IMR-90 (cell line): ENCODE measurements around the gene REPS1. TPM values are rescaled to one million over a fixed set of nuclear protein-coding genes. Genes with fewer than 3 reads are reported as not detected.

ENCODE experiments used
- ATAC-seq: fragments of 200-7000 bp; cut with Tn5 transposase; 2 replicates; pipeline ENCODE4 v1.9.1; 2020; ENCODE audit warnings: low read depth, mild to moderate bottlenecking, moderate library complexity
- BruUV-seq: library from RNA; stranded (reverse); fragments of 400-500 nt; replicated peaks from 2 replicates; lab custom pipeline; 2021; lab: Mats Ljungman, UMichigan
- CTCF ChIA-PET: fragments of 300-600 bp; formaldehyde crosslinking; extraction: SDS; loops from one replicate; lab custom pipeline; 2021; ENCODE audit warnings: antibody characterized with exemption; lab: Yijun Ruan, JAX
- POLR2A ChIA-PET: fragments of 300-600 bp; sonication (Branson Sonifier 250); formaldehyde crosslinking; loops from one replicate; lab custom pipeline; 2022; ENCODE audit warnings: antibody characterized with exemption; ENCODE audit not compliant: unreplicated experiment; lab: Charles Lee
- DNase-seq: peaks from one replicate; pipeline ENCODE4 v3.0.0; 2013
- H2AFZ ChIP-seq: replicated peaks from 2 replicates; pipeline ENCODE3; 2013; ENCODE audit warnings: low read length, mild to moderate bottlenecking; ENCODE audit not compliant: poor library complexity
- H2AK5ac ChIP-seq: 2 replicates; pipeline ENCODE4 v1.6.1; 2013; ENCODE audit warnings: low read depth, low read length, inconsistent platforms
- H2AK9ac ChIP-seq: replicated peaks from 2 replicates; pipeline ENCODE3; 2013; ENCODE audit warnings: mild to moderate bottlenecking, low read depth, low read length, moderate library complexity; ENCODE audit not compliant: poor library complexity
- H2BK120ac ChIP-seq: 2 replicates; pipeline ENCODE4 v1.6.1; 2013; ENCODE audit warnings: low read depth, low read length, inconsistent platforms
- H2BK15ac ChIP-seq: 3 replicates; pipeline ENCODE4 v1.6.1; 2013; ENCODE audit warnings: low read depth, low read length, inconsistent platforms
- H2BK20ac ChIP-seq: 2 replicates; pipeline ENCODE4 v1.6.1; 2013; ENCODE audit warnings: low read depth, mild to moderate bottlenecking, inconsistent platforms, low read length, moderate library complexity
- H2BK5ac ChIP-seq: 2 replicates; pipeline ENCODE4 v1.6.1; 2013; ENCODE audit warnings: mild to moderate bottlenecking, low read depth, low read length, inconsistent platforms; ENCODE audit not compliant: poor library complexity, severe bottlenecking
- H3K14ac ChIP-seq: replicated peaks from 2 replicates; pipeline ENCODE4 v1.6.1; 2013; ENCODE audit warnings: low read depth, low read length, inconsistent platforms
- H3K18ac ChIP-seq: 2 replicates; pipeline ENCODE4 v1.6.1; 2013; ENCODE audit warnings: low read depth, low read length, control low read depth
- H3K23ac ChIP-seq: 2 replicates; pipeline ENCODE4 v1.6.1; 2013; ENCODE audit warnings: low read depth, low read length, inconsistent platforms
- H3K27ac ChIP-seq: 2 replicates; pipeline ENCODE4 v1.5.1; 2013; ENCODE audit warnings: mild to moderate bottlenecking, control low read depth, low read length; ENCODE audit not compliant: insufficient read depth
- H3K27me3 ChIP-seq: 2 replicates; pipeline ENCODE4 v1.6.1; 2013; ENCODE audit warnings: low read length; ENCODE audit not compliant: control insufficient read depth, insufficient read depth
- H3K36me3 ChIP-seq: 2 replicates; pipeline ENCODE4 v1.6.1; 2013; ENCODE audit warnings: low read length, mixed read lengths; ENCODE audit not compliant: control insufficient read depth, insufficient read depth
- H3K4ac ChIP-seq: 2 replicates; pipeline ENCODE4 v1.6.1; 2013; ENCODE audit warnings: low read depth, low read length, inconsistent platforms
- H3K4me1 ChIP-seq: 2 replicates; pipeline ENCODE4 v1.6.1; 2013; ENCODE audit warnings: low read length, mixed read lengths; ENCODE audit not compliant: control insufficient read depth, insufficient read depth
- H3K4me2 ChIP-seq: 2 replicates; pipeline ENCODE4 v1.6.1; 2013; ENCODE audit warnings: low read depth, mild to moderate bottlenecking, control low read depth, low read length, moderate library complexity
- H3K4me3 ChIP-seq: 2 replicates; pipeline ENCODE4 v1.5.1; 2013; ENCODE audit warnings: low read depth, mild to moderate bottlenecking, control low read depth, low read length, moderate library complexity; ENCODE audit not compliant: insufficient read depth
- H3K56ac ChIP-seq: 2 replicates; pipeline ENCODE4 v1.6.1; 2013; ENCODE audit warnings: low read length, inconsistent platforms; ENCODE audit not compliant: insufficient read depth; ENCODE audit errors: extremely low read depth
- H3K79me1 ChIP-seq, 2 experiments: 2 replicates each; pipeline ENCODE4 v1.6.1; 2013; ENCODE audit warnings: low read length in 2 of 2, inconsistent platforms in 1 of 2, low read depth in 1 of 2
- H3K9ac ChIP-seq: 2 replicates; pipeline ENCODE4 v1.6.1; 2013; ENCODE audit warnings: low read depth, low read length, control low read depth
- H3K9me1 ChIP-seq: 2 replicates; pipeline ENCODE4 v1.6.1; 2013; ENCODE audit warnings: low read length, inconsistent platforms; ENCODE audit not compliant: insufficient read depth
- H3K9me3 ChIP-seq: 2 replicates; pipeline ENCODE4 v1.6.1; 2013; ENCODE audit warnings: low read length; ENCODE audit not compliant: control insufficient read depth, insufficient read depth
- H4K20me1 ChIP-seq: 2 replicates; pipeline ENCODE4 v1.6.1; 2013; ENCODE audit warnings: low read length, inconsistent platforms; ENCODE audit not compliant: insufficient read depth
- H4K5ac ChIP-seq: 2 replicates; pipeline ENCODE4 v1.6.1; 2013; ENCODE audit warnings: mild to moderate bottlenecking, low read depth, low read length, control low read depth
- H4K8ac ChIP-seq, 2 experiments: 2 replicates each; pipeline ENCODE4 v1.6.1; 2013; ENCODE audit warnings: low read depth in 2 of 2, low read length in 2 of 2, control low read depth in 1 of 2, inconsistent platforms in 1 of 2
- H4K91ac ChIP-seq: 2 replicates; pipeline ENCODE4 v1.6.1; 2013; ENCODE audit warnings: low read depth, low read length, inconsistent platforms; ENCODE audit not compliant: insufficient read depth
- MAFK ChIP-seq: IDR thresholded peaks from 2 replicates; pipeline ENCODE4 v1.6.1; 2012; ENCODE audit warnings: low read depth, low read length, improper control_type of control experiment
- MXI1 ChIP-seq: IDR thresholded peaks from 2 replicates; pipeline ENCODE4 v1.6.1; 2012; ENCODE audit warnings: low read depth, mild to moderate bottlenecking, low read length, moderate library complexity, borderline replicate concordance
- NFE2L2 ChIP-seq: fragments of 150-350 bp; IDR thresholded peaks from 2 replicates; pipeline ENCODE4 v1.6.1; 2016; ENCODE audit warnings: low read depth, mild to moderate bottlenecking, low read length
- WGBS, 2 experiments: methylation state at CpG; one replicate each; pipeline versions ENCODE4 v1.1.5 to v1.1.7; 2013; ENCODE audit warnings: missing lambda C conversion rate in 2 of 2; ENCODE audit not compliant: insufficient read length in 1 of 2; ENCODE audit errors: extremely low coverage in 2 of 2; 5-methylcytosine and 5-hydroxymethylcytosine counted together
- dilution Hi-C: fragments of 300-500 bp; cut with HindIII; formaldehyde crosslinking; loops from one replicate; pipeline ENCODE4 v1.14.3; 2018; ENCODE audit warnings: low sequenced_read_pairs; ENCODE audit not compliant: unreplicated experiment
- in situ Hi-C: fragments of 300-500 bp; cut with MboI; formaldehyde crosslinking; loops from 3 replicates; pipeline ENCODE4 v1.14.3; 2019; ENCODE audit warnings: low sequenced_read_pairs, inconsistent platforms, mixed read lengths
- intact Hi-C: fragments of 100-400 bp; cut with micrococcal nuclease; formaldehyde crosslinking; loops from 2 replicates; pipeline ENCODE4 v1.10.0; 2022
- polyA plus RNA-seq, 3 experiments: library from polyadenylated mRNA; depleted of rRNA; stranded (reverse); fragments of >200 nt; gene quantifications; 2 replicates each; pipeline ENCODE4 v1.2.3, GENCODE V29; 2012; ENCODE audit warnings: low replicate concordance in 1 of 3
- total RNA-seq: library from RNA; depleted of rRNA; stranded (reverse); fragments of >200 nt; gene quantifications from 2 replicates; pipeline ENCODE4 v1.2.3, GENCODE V29; 2012

Gene REPS1
- total and polyA plus RNA-seq, 2 of the 4 experiments (the other 2 are of a cell fraction): 21.9 to 24.2 TPM

DNA sequence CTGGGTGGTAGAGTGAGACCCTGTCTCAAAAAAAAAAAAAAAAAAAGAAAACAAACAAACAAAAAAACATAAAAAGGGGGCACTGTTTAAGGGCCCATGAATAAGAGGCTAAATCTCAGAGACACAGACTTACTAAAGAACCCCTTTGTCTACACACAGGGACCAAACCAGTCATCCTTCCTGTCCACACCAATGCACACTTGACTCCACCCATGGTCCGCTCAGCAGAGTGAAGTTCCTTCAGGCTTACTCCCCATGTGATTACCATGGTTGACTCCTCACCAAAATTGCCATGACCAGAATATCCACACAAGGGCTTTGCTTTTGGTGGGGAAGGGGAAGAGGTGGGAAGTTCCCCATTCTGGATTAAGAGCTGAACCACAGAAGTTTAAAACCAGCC lies 19.4 kb upstream of the REPS1 start:
- Histone ChIP-seq H3K4me1 (no peaks in the 10 kb centered on the region), H3K4ac (no peak overlapping the region), H3K14ac (no peak overlapping the region), H3K27ac (no peak overlapping the region), H2AK5ac (no peak overlapping the region), H3K23ac (no peak overlapping the region), H3K9ac (no peak overlapping the region), H3K9me3 (no peaks in the 10 kb centered on the region), H3K4me2 (no peak overlapping the region), H2AFZ (no peak overlapping the region), H3K4me3 (no peak overlapping the region), H3K27me3 (peaks cover 17% of the 10 kb centered on the region), H2AK9ac (no peak overlapping the region), H3K9me1 (no peaks in the 10 kb centered on the region), H4K20me1 (no peaks in the 10 kb centered on the region), H3K36me3 (no peaks in the 10 kb centered on the region), H3K18ac (no peak overlapping the region), H3K56ac (no peak overlapping the region), H4K8ac (no peak overlapping the region), H3K79me1 (no peaks in the 10 kb centered on the region), H2BK5ac (no peak overlapping the region), H2BK120ac (no peak overlapping the region), H4K5ac (no peak overlapping the region), H2BK15ac (no peak overlapping the region), H2BK20ac (no peak overlapping the region), H4K91ac (no peak overlapping the region)
- POLR2A ChIA-PET: no interaction called here
- WGBS, 2 experiments: no CpG with 5 or more reads among the region's 1 CpG
- intact Hi-C loops (no loop called here), dilution Hi-C loops (no loop called here), in situ Hi-C loops (no loop called here)
- no peak for TF ChIP-seq MAFK
- TF ChIP-seq MXI1: no peak
- TF ChIP-seq NFE2L2: no peak
- ATAC-seq: no peak
- no TSS peak for BruUV-seq
- CTCF ChIA-PET: no interaction called here
- no peak for DNase-seq
